ENCODE data around the gene PALM2AKAP2.

DNA sequence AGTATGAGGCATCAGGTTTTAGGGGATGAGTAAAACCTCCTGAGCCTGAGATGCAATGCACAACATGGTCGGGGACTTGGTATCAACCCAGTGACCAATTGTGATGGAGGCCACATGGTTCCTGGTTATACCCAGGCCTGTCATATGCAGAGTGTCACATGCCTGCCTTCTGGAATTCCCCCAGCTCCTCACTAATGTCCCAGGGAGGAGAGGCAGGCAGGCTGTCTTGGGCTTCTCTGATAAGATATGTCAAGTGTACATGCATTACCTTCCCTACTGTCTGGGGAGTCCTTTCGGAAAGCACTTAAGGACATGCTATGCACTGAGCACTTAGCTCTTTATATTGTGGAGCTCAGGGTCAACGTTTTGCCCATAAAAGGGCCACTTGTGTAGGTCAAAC lies 14.2 kb upstream of the PALM2AKAP2 start:
- TF ChIP-seq, protein P1, sequence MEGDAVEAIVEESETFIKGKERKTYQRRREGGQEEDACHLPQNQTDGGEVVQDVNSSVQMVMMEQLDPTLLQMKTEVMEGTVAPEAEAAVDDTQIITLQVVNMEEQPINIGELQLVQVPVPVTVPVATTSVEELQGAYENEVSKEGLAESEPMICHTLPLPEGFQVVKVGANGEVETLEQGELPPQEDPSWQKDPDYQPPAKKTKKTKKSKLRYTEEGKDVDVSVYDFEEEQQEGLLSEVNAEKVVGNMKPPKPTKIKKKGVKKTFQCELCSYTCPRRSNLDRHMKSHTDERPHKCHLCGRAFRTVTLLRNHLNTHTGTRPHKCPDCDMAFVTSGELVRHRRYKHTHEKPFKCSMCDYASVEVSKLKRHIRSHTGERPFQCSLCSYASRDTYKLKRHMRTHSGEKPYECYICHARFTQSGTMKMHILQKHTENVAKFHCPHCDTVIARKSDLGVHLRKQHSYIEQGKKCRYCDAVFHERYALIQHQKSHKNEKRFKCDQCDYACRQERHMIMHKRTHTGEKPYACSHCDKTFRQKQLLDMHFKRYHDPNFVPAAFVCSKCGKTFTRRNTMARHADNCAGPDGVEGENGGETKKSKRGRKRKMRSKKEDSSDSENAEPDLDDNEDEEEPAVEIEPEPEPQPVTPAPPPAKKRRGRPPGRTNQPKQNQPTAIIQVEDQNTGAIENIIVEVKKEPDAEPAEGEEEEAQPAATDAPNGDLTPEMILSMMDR (IDR thresholded peaks at IDR 0.05 in 4 of 5, conservative IDR thresholded peaks at IDR 0.05 in 1 of 5) = no peak
- TF ChIP-seq POLR2A (IDR thresholded peaks at IDR 0.05) = no peak

Data from gastrocnemius medialis (tissue), 4 donors.